GM04503 (cell line): ENCODE data around the gene AQP2.

Experiments
- DNase-seq: peaks from one replicate; pipeline ENCODE4 v3.0.0-alpha.2; 2012; ENCODE audit warnings: low read depth

AQP2 gene

GRCh38 chr12:49955899-49956662, 5.5 kb downstream of the AQP2 start:
- no peak for DNase-seq

GRCh38 chr12:49956663-49957569, 6.4 kb downstream of the AQP2 start:
- no peak for DNase-seq

DNA sequence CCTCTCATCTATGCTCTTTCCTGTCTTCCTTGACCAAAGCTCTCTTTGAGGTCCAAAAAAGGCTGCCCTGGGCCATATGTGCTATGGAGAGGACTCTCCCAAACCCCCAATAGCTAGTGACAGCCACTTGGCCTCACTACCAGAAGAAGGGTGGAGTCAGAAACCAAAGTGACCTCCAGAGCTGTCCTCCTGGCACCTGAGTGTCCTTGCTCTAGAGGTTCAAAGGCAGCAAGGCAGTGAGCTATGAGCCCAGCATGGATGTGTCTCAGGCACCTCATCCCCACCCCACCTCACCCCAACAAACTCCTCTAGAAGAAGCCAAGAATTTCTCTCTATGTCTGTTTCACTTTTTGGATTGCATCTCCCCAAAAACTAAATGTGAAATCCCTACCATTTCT, 7.0 kb downstream of the AQP2 start:
- DNase-seq, result no peak

- DNase-seq, result no peak
These were observed 9.3 kb downstream of the AQP2 start for GRCh38 chr12:49959685-49960473.

- DNase-seq, result no peak
These were observed 10.1 kb downstream of the AQP2 start for GRCh38 chr12:49960474-49961110.

DNA sequence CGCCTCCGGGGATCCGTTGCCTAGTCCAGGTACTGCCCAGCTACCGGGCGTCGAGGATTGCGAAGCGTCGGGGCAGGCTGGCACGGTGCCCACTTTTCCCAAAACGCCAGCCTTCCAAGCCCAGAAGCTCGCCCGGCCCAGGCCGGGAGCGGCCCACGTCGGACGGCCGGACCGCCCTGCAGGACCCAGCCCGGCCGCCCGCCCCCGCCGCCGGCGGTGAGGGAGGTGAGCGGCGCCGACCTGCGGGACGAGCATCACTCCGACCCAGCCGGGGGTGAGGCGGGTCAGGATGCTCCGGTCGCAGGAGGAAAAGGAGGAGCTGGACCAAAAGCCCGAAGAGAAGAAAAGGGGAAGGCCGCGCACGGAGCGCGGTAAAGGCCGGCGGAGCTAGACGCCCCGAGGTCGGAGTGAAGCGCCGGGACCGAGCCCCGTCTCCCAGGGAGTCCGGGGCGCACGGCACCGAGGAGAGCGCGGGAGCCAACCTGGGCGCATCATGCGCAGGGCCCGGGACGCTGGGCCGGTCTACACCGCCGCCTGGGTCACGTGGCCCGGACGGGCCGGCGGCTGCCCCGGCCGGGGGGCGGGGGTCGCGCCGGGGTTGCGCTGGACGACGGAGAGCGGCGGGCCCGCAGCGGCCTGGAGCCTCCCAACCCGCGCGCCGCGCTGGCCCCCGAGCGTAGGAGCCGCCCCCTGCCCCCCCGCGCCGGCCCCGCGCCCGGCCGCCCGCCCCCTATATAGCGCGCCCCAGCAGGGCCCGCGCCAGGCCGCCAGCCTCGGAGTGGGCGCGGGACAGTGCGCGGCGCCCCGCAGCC, 10.8 kb downstream of the AQP2 start, which contains the start of gene AQP5:
Gene AQP5 (plus strand): TSS at position 762 of the 812 bp plus-strand sequence. CDS start 146 bp downstream, outside the sequence.
- no peak for DNase-seq

DNA sequence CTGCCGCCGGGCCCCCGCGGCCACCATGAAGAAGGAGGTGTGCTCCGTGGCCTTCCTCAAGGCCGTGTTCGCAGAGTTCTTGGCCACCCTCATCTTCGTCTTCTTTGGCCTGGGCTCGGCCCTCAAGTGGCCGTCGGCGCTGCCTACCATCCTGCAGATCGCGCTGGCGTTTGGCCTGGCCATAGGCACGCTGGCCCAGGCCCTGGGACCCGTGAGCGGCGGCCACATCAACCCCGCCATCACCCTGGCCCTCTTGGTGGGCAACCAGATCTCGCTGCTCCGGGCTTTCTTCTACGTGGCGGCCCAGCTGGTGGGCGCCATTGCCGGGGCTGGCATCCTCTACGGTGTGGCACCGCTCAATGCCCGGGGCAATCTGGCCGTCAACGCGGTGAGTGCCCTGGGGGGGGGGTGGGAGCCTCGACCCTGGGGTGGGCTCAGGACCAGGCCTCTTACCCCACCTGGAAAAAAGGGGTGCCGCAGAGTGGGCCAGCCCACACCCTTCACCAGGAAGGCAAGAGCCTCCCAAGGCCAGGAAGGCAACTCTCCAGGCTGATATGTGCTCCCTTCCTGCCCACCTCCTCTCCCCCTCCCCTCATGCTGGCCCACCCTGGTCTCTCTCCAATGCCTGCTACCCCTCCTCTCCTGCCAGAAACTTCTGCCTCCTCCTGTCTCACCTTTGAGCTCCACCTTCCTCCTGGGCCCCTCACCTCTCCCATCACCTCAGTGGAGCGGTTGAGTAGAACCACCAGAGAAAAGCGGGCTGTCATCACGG, 11.6 kb downstream of the AQP2 start:
- no peak for DNase-seq

DNA sequence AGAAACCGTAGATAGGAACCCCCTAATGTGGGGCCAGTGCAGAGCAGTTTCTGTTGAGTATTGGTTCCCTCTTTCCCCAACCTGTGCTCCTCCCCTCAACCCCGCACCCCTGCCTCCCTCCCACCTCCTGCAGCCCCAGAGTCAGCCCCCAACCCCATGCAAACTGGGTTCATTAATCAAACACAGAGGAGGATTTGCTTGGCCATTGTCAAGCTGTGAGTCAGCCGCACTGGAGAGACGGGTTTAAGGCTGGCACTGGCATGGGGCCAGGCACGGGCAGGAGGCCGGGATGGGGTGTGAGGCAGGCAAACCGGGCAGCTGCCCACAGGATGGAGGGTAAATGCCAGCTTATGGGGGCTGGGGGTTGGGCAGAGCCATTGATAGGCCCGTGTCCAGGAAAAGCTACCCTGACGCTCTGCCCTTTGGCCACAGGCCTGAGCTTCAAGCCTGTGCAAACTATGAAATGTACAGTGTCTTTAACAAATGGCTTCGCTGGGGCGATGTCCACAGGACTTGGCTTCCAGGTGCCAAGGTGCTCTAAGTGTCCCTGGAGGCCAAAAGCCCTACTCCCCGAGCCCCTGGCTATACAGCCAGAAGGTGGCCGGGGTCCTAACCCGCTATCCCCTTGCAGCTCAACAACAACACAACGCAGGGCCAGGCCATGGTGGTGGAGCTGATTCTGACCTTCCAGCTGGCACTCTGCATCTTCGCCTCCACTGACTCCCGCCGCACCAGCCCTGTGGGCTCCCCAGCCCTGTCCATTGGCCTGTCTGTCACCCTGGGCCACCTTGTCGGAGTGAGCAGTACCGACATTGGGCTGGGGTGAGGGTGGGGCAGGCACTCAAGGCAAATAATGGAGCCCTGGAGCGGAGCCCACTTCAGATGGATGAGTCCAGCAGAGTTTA, 12.6 kb downstream of the AQP2 start:
- DNase-seq, result no peak

GRCh38 chr12:49963976-49964815, 13.7 kb downstream of the AQP2 start:
- DNase-seq, result no peak

DNA sequence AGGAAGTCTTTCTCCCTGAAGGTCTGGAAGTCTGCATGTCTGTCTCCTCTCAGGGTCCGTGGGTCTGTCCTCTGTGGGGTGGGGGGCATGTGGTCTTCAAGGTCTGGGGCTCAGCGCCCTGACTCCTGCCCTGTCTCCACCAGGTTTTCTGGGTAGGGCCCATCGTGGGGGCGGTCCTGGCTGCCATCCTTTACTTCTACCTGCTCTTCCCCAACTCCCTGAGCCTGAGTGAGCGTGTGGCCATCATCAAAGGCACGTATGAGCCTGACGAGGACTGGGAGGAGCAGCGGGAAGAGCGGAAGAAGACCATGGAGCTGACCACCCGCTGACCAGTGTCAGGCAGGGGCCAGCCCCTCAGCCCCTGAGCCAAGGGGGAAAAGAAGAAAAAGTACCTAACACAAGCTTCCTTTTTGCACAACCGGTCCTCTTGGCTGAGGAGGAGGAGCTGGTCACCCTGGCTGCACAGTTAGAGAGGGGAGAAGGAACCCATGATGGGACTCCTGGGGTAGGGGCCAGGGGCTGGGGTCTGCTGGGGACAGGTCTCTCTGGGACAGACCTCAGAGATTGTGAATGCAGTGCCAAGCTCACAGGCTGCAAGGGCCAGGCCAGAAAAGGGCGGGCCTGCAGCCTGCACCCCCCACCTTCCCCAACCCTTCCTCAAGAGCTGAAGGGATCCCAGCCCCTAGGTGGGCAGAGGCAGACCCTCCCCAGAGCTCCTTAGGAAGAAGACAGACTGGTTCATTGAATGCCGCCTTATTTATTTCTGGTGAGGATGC, 14.5 kb downstream of the AQP2 start:
- no peak for DNase-seq

GRCh38 chr12:49965836-49966235, 15.3 kb downstream of the AQP2 start:
- DNase-seq, result no peak

DNA sequence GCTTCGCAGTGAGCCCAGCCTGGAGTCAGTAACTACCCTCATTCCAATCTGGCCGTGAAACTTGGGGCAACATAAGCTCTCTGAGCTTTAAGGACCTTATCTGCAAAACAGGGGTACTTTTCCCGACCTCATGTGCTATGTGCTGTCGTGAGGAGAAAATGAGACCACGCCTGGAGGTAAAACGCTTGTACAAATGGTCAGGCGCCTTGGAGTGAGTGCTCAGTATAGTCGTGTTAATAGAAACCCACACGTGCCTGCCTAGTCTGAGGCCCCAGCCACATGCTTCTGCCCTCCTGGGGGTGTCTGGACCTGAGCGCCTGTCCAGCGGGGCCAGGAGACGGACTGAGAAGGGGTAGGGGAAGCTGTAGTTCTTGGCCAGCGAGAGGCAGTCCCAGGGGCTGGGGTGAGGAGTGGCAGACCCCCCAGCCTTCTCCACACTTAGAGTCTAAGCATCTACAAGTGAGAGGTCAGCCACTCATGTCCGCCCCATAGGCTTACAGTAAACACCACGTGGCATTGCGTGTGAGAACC, 16.0 kb downstream of the AQP2 start:
- DNase-seq, result no peak

DNA sequence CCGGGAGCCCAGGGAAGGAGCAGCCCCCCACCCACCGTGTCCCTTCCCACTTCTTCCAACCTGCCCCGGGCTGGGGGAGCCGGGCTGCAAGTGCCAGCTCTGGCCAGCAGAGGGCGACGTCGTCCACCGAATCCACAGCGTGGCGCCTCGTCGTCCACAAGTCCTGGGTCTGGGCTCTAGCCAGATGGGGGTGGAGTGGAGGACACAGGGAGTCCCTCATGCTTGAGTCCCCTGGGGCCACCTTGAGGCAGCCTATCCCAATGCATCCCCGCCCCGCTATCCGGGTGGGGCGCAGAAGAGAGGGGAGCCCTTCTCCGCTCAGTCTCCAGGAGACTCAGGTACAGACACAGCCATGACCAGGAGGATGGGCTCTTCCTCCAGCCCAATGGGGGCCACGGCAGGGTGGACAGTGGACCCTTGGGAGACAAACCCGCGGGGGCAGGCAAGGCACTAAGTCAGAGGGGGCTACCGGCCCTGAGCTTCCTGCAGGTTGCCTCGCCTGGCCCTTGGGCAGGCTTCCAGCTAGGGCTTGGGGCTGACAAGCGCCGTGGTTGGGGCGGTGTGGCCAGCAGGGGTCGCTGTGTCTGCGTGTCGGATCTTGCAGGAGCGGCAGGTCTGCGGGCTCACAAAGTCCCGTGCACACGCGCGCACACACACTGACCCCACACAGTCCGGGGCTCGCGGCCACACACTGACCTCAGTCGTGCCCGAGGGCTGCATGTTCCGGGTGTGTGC, 16.7 kb downstream of the AQP2 start:
- DNase-seq, result peak; percentile 16

GRCh38 chr12:49967777-49968250, 17.3 kb downstream of the AQP2 start:
- no peak for DNase-seq

GRCh38 chr12:49968471-49968870, 17.9 kb downstream of the AQP2 start:
- no peak for DNase-seq

DNA sequence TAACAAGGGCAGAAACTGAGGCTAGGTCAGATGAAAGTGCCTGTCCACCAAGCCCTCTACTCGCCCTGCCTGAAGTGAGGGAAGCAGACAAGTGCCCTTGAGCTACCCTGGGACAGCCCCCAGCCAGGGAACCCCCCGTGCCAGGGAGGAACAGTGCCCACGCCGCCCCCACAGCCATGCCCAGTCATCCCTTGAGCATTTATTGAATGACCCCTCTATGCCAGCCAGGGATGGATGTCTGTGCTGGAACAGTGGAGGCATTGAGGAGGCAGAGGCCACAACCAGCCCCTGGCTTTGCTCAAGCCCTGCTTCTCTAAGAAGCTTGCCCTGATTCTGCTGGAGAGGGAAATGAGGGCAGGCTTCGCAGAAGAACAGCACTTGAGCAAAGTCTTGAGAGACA, 18.5 kb downstream of the AQP2 start:
- DNase-seq, result no peak
